ENCODE measurements around the gene SLFN12.

Gene SLFN12

GRCh38 chr17:35449371-35449931 is 17.2 kb upstream of the SLFN12 start:
- peak overlapping the region; percentile 90 for H3K4me3 ChIP-seq (ENCODE audit: low read depth, low read length)

DNA sequence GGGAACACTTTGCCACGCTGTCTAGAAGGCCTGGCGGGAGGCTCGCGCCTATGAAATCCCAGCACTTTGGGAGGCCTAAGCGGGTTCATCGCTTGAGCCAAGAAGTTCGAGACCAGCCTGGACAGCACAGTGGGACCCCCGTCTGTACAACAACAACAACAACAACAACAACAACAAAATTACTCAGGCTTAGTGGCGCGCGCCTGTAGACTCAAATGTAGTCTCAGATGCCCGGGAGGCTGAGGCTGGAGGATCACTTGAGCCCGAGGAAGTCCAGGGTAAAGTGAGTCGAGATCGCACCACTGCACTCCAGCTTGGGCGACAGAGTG is 16.6 kb upstream of the SLFN12 start:
- TF ChIP-seq, protein P1, sequence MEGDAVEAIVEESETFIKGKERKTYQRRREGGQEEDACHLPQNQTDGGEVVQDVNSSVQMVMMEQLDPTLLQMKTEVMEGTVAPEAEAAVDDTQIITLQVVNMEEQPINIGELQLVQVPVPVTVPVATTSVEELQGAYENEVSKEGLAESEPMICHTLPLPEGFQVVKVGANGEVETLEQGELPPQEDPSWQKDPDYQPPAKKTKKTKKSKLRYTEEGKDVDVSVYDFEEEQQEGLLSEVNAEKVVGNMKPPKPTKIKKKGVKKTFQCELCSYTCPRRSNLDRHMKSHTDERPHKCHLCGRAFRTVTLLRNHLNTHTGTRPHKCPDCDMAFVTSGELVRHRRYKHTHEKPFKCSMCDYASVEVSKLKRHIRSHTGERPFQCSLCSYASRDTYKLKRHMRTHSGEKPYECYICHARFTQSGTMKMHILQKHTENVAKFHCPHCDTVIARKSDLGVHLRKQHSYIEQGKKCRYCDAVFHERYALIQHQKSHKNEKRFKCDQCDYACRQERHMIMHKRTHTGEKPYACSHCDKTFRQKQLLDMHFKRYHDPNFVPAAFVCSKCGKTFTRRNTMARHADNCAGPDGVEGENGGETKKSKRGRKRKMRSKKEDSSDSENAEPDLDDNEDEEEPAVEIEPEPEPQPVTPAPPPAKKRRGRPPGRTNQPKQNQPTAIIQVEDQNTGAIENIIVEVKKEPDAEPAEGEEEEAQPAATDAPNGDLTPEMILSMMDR (IDR thresholded peaks at IDR 0.05) = no peak
- no peaks in the 10 kb centered on the region for H3K79me2 ChIP-seq
- H3K36me3 ChIP-seq (ENCODE audit: control insufficient read depth, insufficient read depth, low read length) = no peaks in the 10 kb centered on the region
- H3K4me1 ChIP-seq = no peaks in the 10 kb centered on the region
- peak overlapping the region; percentile 89 for H3K4me2 ChIP-seq (ENCODE audit: low read length)
- no peak overlapping the region for H3K9ac ChIP-seq
- peak overlapping the region; percentile 68 for H2AFZ ChIP-seq
- H3K27ac ChIP-seq = no peak overlapping the region
- no peaks in the 10 kb centered on the region for H3K27me3 ChIP-seq (ENCODE audit: control insufficient read depth, insufficient read depth, low read length)
- peak overlapping the region; percentile 90 for H3K4me3 ChIP-seq (ENCODE audit: low read depth, low read length)
- H3K9me3 ChIP-seq (ENCODE audit: control insufficient read depth, low read length) = no peaks in the 10 kb centered on the region

More at GRCh38 chr17:35449371-35449931, 17.2 kb upstream of the SLFN12 start:
- H3K79me2 ChIP-seq = no peaks in the 10 kb centered on the region
- no peaks in the 10 kb centered on the region for H3K9me3 ChIP-seq (ENCODE audit: control insufficient read depth, low read length)
- no peaks in the 10 kb centered on the region for H3K27me3 ChIP-seq (ENCODE audit: control insufficient read depth, insufficient read depth, low read length)
- H3K4me2 ChIP-seq (ENCODE audit: low read length) = peak overlapping the region; percentile 89
- H3K36me3 ChIP-seq (ENCODE audit: control insufficient read depth, insufficient read depth, low read length) = no peaks in the 10 kb centered on the region
- H3K4me1 ChIP-seq = no peaks in the 10 kb centered on the region
- H3K9ac ChIP-seq = no peak overlapping the region
- H3K27ac ChIP-seq = no peak overlapping the region
- H2AFZ ChIP-seq = no peak overlapping the region
- TF ChIP-seq, protein P1 (IDR thresholded peaks at IDR 0.05) = no peak

GRCh38 chr17:35448214-35448898 is 16.1 kb upstream of the SLFN12 start, which contains the start of gene SLFN13:
Gene SLFN13, minus strand, starts transcription at chr17:35448766. Its CDS starts 3,086 bp downstream, at chr17:35445680.
- H3K27ac ChIP-seq = no peak within 1 kb of the TSS
- TF ChIP-seq, protein P1 (IDR thresholded peaks at IDR 0.05) = no peak
- peak within 1 kb of the TSS; percentile 89 for H3K4me2 ChIP-seq (ENCODE audit: low read length)
- no peaks in the 10 kb centered on the region for H3K79me2 ChIP-seq
- H3K9me3 ChIP-seq (ENCODE audit: control insufficient read depth, low read length) = no peaks in the 10 kb centered on the region
- H3K4me3 ChIP-seq (ENCODE audit: low read depth, low read length) = peak within 1 kb of the TSS; percentile 90
- H3K4me1 ChIP-seq = no peaks in the 10 kb centered on the region
- no peaks in the 10 kb centered on the region for H3K27me3 ChIP-seq (ENCODE audit: control insufficient read depth, insufficient read depth, low read length)
- H2AFZ ChIP-seq = peak within 1 kb of the TSS; percentile 68
- no peak within 1 kb of the TSS for H3K9ac ChIP-seq
- no peaks in the 10 kb centered on the region for H3K36me3 ChIP-seq (ENCODE audit: control insufficient read depth, insufficient read depth, low read length)

GRCh38 chr17:35447499-35447898 is 15.2 kb upstream of the SLFN12 start:
- Histone ChIP-seq H3K4me1 (no peaks in the 10 kb centered on the region), H3K79me2 (no peaks in the 10 kb centered on the region), H3K4me2 (ENCODE audit: low read length) (no peak overlapping the region), H3K27me3 (ENCODE audit: control insufficient read depth, insufficient read depth, low read length) (no peaks in the 10 kb centered on the region), H2AFZ (no peak overlapping the region), H3K4me3 (ENCODE audit: low read depth, low read length) (no peak overlapping the region), H3K9ac (no peak overlapping the region), H3K27ac (no peak overlapping the region), H3K36me3 (ENCODE audit: control insufficient read depth, insufficient read depth, low read length) (no peaks in the 10 kb centered on the region), H3K9me3 (ENCODE audit: control insufficient read depth, low read length) (no peaks in the 10 kb centered on the region)
- TF ChIP-seq, protein P1 (IDR thresholded peaks at IDR 0.05) = no peak

- no peak overlapping the region for H3K4me3 ChIP-seq (ENCODE audit: low read depth, low read length)
- no peaks in the 10 kb centered on the region for H3K9me3 ChIP-seq (ENCODE audit: control insufficient read depth, low read length)
- H3K36me3 ChIP-seq (ENCODE audit: control insufficient read depth, insufficient read depth, low read length) = no peaks in the 10 kb centered on the region
- H3K79me2 ChIP-seq = no peaks in the 10 kb centered on the region
- TF ChIP-seq, protein P1 (IDR thresholded peaks at IDR 0.05) = no peak
- peaks cover 4% of the 10 kb centered on the region for H3K4me1 ChIP-seq
- H3K4me2 ChIP-seq (ENCODE audit: low read length) = no peak overlapping the region
- H3K27ac ChIP-seq = no peak overlapping the region
- no peaks in the 10 kb centered on the region for H3K27me3 ChIP-seq (ENCODE audit: control insufficient read depth, insufficient read depth, low read length)
- H2AFZ ChIP-seq = no peak overlapping the region
- H3K9ac ChIP-seq = no peak overlapping the region
Measured at GRCh38 chr17:35438433-35438832, 6.1 kb upstream of the SLFN12 start.

All from parathyroid adenoma (tissue), 2 donors.